HG02642 (cell line): ENCODE data around the gene NHEJ1.
"Not testable (repeated sequence)": the region's sequence is repeated elsewhere in the genome, so short reads cannot be mapped to it uniquely, and the experiment has no call there.

ENCODE experiments used
- ATAC-seq: cut with Tn5 transposase; IDR thresholded peaks from one replicate; pipeline ENCODE4 v1.9.1; 2021; ENCODE audit warnings: mild to moderate bottlenecking; ENCODE audit not compliant: unreplicated experiment, poor library complexity

The NHEJ1 gene, protein sequence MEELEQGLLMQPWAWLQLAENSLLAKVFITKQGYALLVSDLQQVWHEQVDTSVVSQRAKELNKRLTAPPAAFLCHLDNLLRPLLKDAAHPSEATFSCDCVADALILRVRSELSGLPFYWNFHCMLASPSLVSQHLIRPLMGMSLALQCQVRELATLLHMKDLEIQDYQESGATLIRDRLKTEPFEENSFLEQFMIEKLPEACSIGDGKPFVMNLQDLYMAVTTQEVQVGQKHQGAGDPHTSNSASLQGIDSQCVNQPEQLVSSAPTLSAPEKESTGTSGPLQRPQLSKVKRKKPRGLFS

GRCh38 chr2:219160186-219161017, at the start of gene NHEJ1:
NHEJ1 (minus strand) TSS chr2:219160815; CDS start chr2:219158362, 2,453 bp downstream.
- peak; percentile 86 for ATAC-seq

- ATAC-seq = no peak
Measured at GRCh38 chr2:219209236-219210195, 48.9 kb upstream of the NHEJ1 start.

- no peak for ATAC-seq
Measured at GRCh38 chr2:219207884-219208740, 47.5 kb upstream of the NHEJ1 start.

DNA sequence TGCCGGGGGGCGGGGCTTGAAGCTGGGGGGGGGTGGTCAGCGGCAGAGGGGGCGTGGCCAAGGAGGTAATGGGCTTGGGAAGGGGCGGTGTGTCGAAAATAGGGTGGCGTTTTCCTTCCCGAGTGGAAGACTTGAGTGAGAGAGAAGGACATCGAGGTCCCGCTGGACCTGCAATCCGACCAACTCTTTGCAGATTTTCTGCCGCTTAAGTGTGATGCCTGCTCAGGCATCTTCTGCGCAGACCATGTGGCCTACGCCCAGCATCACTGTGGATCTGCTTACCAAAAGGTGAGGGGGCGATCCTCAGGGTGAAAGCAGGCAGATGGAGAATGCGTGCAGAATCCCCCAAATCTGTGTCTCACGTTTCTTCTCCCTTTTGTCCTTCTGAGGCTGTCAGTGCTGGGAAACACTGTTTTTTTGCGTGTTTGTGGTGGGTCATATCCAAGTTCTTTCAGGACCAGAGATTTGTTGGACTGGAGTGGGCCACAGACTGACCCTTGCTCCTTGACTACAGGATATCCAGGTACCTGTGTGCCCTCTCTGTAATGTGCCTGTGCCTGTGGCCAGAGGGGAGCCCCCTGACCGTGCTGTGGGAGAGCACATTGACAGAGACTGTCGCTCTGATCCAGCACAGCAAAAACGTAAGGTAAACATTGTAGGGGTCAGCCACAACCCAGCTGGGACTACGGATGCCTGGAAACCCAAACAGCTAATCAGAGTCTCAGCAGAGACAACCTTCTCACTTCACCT, 46.7 kb upstream of the NHEJ1 start:
- ATAC-seq = no peak

DNA sequence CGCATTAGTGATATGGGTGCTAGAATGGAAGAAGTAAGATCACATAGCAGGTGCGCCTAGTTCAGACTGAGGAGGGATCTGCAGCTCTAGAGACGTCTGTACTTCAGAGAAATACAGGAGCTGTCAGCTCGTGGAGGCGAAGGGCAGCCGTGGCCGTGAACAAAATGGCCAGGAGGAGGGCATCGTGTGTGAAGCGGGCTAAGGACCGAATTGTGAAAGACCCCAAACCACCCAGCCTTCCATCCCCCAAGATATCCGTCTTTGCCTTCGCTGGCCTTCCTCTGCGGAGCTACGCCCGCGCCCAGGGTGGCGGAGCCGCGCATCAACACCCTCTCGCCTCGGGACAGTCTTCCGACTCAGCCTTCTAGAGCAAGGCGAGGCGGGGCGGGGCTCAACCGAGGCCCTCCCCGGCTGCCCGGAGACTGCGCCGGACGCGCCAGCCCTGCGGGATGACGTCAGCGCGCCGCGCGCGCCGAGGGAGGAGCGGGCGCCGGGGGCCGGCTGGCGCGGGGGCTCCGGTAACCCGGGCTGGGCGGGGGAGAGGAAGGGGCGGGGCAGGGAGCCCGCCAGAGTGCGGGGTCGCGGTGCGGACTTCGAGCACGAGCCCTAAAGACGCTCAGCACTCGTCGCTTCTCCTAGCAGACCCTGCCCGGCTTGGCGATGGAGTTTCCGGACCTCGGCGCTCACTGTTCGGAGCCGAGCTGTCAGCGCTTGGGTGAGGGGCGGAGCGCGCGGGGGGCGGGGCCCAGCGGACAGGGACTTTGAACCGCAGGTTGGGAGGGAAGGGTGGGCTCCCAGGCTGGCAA, 45.9 kb upstream of the NHEJ1 start, which contains the start of gene ZFAND2B:
Gene ZFAND2B (plus strand): TSS at position 455 of the 806 bp plus-strand sequence. CDS start 206 bp downstream, at position 661.
- peak; percentile 97 for ATAC-seq

DNA sequence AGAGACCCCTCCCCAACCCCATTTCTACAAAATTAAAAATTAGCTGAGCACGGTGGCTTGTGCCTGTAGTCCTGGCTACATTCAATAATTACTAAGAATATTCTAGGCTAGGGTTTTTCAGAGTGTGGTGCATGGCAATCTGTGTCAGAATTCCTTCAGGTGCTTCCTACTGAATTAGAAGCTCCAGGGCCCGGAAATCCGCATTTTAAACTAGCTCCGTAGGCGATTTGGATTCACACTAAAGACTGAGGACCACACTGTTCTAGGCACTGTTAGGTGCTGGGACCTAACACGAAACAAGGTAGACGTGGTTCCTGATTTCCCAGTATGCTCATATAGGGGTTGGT, 45.3 kb upstream of the NHEJ1 start:
- no peak for ATAC-seq

DNA sequence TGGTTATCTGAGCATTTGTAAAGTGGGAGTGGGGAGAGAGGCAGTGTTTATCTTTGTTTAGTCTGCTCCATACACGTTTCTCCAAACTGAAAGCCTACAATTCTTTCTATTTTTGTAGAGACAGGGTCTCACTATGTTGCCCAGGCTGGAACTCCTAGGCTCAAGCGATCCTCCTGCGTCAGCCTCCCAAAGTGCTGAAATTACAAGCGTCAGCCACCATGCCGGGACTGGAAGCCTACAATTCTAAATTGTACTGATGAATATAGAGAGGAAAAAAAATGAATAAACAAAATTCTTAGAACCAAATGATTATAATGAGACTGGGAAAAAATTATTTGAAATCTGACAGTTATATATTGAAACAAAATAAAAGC, 44.5 kb upstream of the NHEJ1 start:
- no peak for ATAC-seq

- ATAC-seq = no peak
Measured at GRCh38 chr2:219204425-219205164, 44.0 kb upstream of the NHEJ1 start.

- ATAC-seq = not testable (repeated sequence)
Measured at GRCh38 chr2:219201331-219201730, 40.7 kb upstream of the NHEJ1 start.

DNA sequence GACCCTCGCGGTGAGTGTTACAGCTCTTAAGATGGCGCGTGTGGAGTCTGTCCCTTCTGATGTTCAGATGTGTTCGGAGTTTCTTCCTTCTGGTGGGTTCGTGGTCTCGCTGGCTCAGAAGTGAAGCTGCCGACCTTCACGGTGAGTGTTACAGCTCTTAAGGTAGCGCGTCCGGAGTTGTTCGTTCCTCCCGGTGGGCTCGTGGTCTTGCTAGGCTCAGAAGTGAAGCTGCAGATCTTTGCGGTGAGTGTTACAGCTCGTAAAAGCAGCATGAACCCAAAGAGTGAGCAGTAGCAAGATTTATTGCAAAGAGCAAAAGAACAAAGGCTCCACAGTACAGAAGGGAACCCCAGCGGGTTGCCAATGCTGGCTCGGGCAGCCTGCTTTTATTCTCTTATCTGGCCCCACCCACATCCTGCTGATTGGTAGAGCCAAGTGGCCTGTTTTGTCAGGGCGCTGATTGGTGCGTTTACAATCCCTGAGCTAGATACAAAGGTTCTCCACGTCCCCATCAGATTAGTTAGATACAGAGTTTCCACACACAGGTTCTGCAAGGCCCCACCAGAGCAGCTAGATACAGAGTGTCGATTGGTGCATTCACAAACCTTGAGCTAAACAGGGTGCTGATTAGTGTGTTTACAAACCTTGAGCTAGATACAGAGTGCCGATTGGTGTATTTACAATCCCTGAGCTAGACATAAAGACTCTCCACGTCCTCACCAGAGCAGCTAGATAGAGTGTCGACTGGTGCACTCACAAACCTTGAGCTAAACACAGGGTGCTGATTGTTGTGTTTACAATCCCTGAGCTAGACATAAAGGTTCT, 40.1 kb upstream of the NHEJ1 start:
- not testable (repeated sequence) for ATAC-seq

GRCh38 chr2:219199470-219200211, 39.0 kb upstream of the NHEJ1 start:
- no peak for ATAC-seq

- no peak for ATAC-seq
Measured at GRCh38 chr2:219198974-219199373, 38.4 kb upstream of the NHEJ1 start.

DNA sequence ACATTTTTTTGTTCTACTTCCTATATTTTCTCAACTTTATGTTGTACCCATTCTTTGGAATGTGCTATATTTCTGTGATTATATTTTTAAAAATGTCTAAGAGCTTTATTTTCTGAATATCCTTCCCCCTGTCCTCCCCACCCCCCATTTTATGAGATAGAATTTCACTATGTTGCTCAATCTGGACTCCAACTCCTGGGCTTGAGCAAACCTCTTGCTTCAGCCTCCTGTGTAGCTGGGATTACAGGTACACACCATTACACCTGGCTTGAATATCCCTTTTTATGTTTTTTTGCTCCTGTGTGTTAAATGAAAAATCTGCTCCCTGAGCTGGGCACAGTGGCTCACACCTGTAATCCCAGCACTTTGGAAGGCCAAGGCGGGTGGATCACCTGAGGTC, 36.8 kb upstream of the NHEJ1 start:
- no peak for ATAC-seq

DNA sequence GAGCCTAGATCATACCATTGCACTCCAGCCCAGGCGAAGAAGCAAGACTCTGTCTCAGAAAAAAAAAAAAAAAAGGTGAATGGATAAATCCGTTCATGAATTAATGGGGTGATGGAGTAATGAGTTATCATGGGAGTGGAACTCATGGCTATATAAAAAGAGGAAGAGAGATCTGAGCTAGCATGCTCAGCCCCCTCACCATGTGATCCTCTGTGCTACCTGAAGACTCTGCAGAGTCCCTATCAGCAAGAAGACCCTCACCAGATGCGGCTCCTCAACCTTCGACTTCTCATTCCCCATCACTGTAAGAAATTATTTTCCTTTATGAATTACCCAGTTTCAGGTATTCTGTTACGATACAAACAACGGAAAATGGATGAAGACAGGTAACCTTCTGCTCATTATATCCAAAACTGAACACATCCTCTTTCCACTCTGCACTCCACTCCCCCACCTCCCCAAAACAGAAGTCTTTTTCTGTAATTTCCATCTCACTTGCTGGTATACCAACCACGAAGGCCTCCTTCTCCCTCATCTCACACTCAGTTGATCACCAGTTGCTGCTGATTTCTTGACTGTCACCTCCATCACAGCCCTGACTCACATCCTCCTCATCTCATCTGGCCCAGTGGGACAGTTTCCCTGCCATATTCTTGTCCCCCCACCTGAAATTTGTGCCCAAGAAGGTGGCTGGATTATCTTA, 26.3 kb upstream of the NHEJ1 start:
- no peak for ATAC-seq

GRCh38 chr2:219184121-219184520, 23.5 kb upstream of the NHEJ1 start:
- ATAC-seq = no peak
